ENCODE results near the gene NHP2. TPM values are rescaled to one million over a fixed set of nuclear protein-coding genes. Genes with fewer than 3 reads are reported as not detected.
"Not testable (repeated sequence)": the region's sequence is repeated elsewhere in the genome, so short reads cannot be mapped to it uniquely, and the experiment has no call there.

The NHP2 gene
- total RNA-seq: 267 and 273 TPM in 2 replicates

- Mint-ChIP-seq H3K27me3 (no peaks in the 10 kb centered on the region), H3K36me3 (ENCODE audit: low read depth) (peaks cover 37% of the 10 kb centered on the region), H3K27ac (peak within 1 kb of the TSS; percentile 91), H3K9me3 (no peaks in the 10 kb centered on the region), H3K4me3 (peak within 1 kb of the TSS; percentile 97), H3K4me1 (peaks cover 43% of the 10 kb centered on the region)
- DNase-seq: peak; percentile 100
- intact Hi-C loops (cut with micrococcal nuclease): loop anchor here (1.0 to 2.0 kb wide), 4 partner anchors 11 to 51 kb away; partner anchors contain the start of genes HNRNPAB, N4BP3 and RMND5B
Measured at GRCh38 chr5:178153530-178154340, at the start of gene NHP2. TSS of gene NHP2 (minus strand) at chr5:178153885. CDS start at chr5:178153817, 68 bp downstream.

GRCh38 chr5:178202541-178202940, 48.9 kb upstream of the NHP2 start:
- Mint-ChIP-seq H3K36me3 (ENCODE audit: low read depth) (peaks cover 27% of the 10 kb centered on the region), H3K4me1 (peaks cover 15% of the 10 kb centered on the region)

GRCh38 chr5:178201927-178202235, 48.2 kb upstream of the NHP2 start:
- Mint-ChIP-seq H3K36me3 (ENCODE audit: low read depth) (peaks cover 20% of the 10 kb centered on the region), H3K27me3 (peaks cover 5% of the 10 kb centered on the region), H3K27ac (no peak overlapping the region), H3K4me1 (peaks cover 13% of the 10 kb centered on the region), H3K9me3 (no peaks in the 10 kb centered on the region), H3K4me3 (peak overlapping the region; percentile 11)
- DNase-seq: no peak
- intact Hi-C loops (cut with micrococcal nuclease): no loop called here

More at GRCh38 chr5:178202541-178202940, 48.9 kb upstream of the NHP2 start:
- Mint-ChIP-seq H3K9me3 (no peaks in the 10 kb centered on the region), H3K27me3 (peaks cover 5% of the 10 kb centered on the region), H3K27ac (no peak overlapping the region), H3K4me3 (no peak overlapping the region)
- DNase-seq: no peak
- intact Hi-C loops (cut with micrococcal nuclease): no loop called here

- Mint-ChIP-seq H3K27ac (no peak overlapping the region), H3K9me3 (no peaks in the 10 kb centered on the region), H3K36me3 (ENCODE audit: low read depth) (peaks cover 15% of the 10 kb centered on the region), H3K4me3 (no peak overlapping the region), H3K4me1 (peaks cover 10% of the 10 kb centered on the region), H3K27me3 (peaks cover 5% of the 10 kb centered on the region)
- no peak for DNase-seq
- intact Hi-C loops (cut with micrococcal nuclease): no loop called here
Measured at GRCh38 chr5:178201221-178201926, 47.7 kb upstream of the NHP2 start.

GRCh38 chr5:178199581-178200434, 46.1 kb upstream of the NHP2 start:
- Mint-ChIP-seq H3K4me3 (no peak overlapping the region), H3K27me3 (peaks cover 8% of the 10 kb centered on the region), H3K9me3 (no peaks in the 10 kb centered on the region), H3K27ac (no peak overlapping the region), H3K36me3 (ENCODE audit: low read depth) (peaks cover 4% of the 10 kb centered on the region), H3K4me1 (peaks cover 2% of the 10 kb centered on the region)
- no peak for DNase-seq
- intact Hi-C loops (cut with micrococcal nuclease): no loop called here

GRCh38 chr5:178198706-178199105, 45.0 kb upstream of the NHP2 start:
- H3K4me1 Mint-ChIP-seq: peaks cover 6% of the 10 kb centered on the region
- no peak for DNase-seq
- H3K9me3 Mint-ChIP-seq: no peaks in the 10 kb centered on the region
- H3K4me3 Mint-ChIP-seq: no peak overlapping the region
- H3K27ac Mint-ChIP-seq: no peak overlapping the region
- H3K27me3 Mint-ChIP-seq: peaks cover 11% of the 10 kb centered on the region
- intact Hi-C loops (cut with micrococcal nuclease): no loop called here
- no peaks in the 10 kb centered on the region for H3K36me3 Mint-ChIP-seq (ENCODE audit: low read depth)

DNA sequence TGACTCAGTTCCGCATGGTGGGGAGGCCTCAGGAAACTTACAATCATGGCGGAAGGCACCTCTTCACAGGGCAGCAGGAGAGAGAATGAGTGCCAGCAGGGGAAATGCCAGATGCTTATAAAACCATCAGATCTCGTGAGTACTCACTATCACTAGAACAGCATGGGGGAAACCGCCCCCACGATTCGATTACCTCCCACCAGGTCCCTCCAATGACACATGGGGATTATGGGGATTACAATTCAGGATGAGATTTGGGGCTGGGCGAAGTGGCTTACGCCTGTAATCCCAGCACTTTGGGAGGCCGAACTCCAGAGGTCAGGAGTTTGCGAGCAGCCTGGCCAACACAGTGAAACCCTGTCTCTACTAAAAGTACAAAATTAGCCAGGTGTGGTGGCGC, 44.5 kb upstream of the NHP2 start:
- H3K27me3 Mint-ChIP-seq: peaks cover 15% of the 10 kb centered on the region
- H3K27ac Mint-ChIP-seq; intact Hi-C loops (cut with micrococcal nuclease); DNase-seq; H3K36me3 Mint-ChIP-seq (ENCODE audit: low read depth); H3K4me3 Mint-ChIP-seq; H3K9me3 Mint-ChIP-seq; H3K4me1 Mint-ChIP-seq: not testable (repeated sequence)

GRCh38 chr5:178196986-178197385, 43.3 kb upstream of the NHP2 start:
- Mint-ChIP-seq H3K4me1 (peaks cover 12% of the 10 kb centered on the region), H3K9me3 (no peaks in the 10 kb centered on the region), H3K36me3 (ENCODE audit: low read depth) (no peaks in the 10 kb centered on the region), H3K27me3 (peaks cover 24% of the 10 kb centered on the region), H3K4me3 (no peak overlapping the region), H3K27ac (no peak overlapping the region)
- intact Hi-C loops (cut with micrococcal nuclease): no loop called here
- no peak for DNase-seq

DNA sequence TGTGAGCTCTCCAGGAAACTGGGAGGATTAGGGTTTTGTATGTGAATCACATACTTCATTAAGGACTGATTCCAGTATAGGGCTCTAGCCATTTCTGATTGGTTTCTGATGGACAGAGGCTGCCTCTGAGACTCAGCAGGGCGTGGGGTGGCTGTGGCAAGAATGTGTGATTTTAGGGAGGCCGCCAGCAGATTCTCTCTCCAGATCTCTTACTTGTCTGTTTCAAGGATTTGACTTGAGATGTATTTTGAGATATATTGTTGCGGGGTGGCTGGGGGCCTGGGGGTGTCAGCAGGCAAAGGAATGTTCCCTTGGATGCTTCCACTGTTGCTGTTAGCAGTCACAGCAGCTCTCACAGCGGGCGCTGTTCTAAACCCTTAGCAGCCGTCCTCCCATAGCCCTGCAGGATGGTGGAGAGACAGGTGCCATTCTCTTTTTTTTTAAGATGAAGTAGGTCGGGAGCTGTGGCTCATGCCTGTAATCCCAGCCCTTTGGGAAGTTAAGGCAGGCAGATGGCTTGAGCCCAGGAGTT, 42.7 kb upstream of the NHP2 start:
- no peak for DNase-seq
- intact Hi-C loops (cut with micrococcal nuclease): no loop called here
- Mint-ChIP-seq H3K27me3 (peaks cover 24% of the 10 kb centered on the region), H3K9me3 (no peaks in the 10 kb centered on the region), H3K36me3 (ENCODE audit: low read depth) (no peaks in the 10 kb centered on the region), H3K27ac (no peak overlapping the region), H3K4me1 (peaks cover 12% of the 10 kb centered on the region), H3K4me3 (no peak overlapping the region)

DNA sequence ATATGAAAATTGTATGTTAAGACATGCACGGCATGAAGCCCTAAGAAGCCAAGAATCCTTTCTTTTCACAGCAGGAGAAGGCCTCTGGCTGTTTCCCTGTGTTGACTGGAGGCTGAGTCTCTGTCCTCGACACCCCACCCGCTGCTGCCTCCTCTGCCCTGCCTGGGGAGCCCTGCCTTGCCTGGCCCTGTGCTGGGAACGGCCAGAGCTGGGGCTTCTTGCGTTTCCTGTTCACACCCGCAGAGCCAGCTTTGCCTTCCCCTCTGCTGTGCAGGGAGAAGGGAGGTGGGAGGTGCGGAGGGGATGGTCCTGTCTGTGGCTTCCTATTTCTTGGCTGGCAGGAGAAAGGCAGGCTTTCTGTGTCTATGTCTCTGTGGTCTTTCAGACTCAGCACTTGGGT, 40.3 kb upstream of the NHP2 start:
- no peak for DNase-seq
- H3K36me3 Mint-ChIP-seq (ENCODE audit: low read depth): no peaks in the 10 kb centered on the region
- H3K9me3 Mint-ChIP-seq: no peaks in the 10 kb centered on the region
- H3K4me1 Mint-ChIP-seq: peaks cover 12% of the 10 kb centered on the region
- H3K27ac Mint-ChIP-seq: no peak overlapping the region
- H3K4me3 Mint-ChIP-seq: no peak overlapping the region
- intact Hi-C loops (cut with micrococcal nuclease): no loop called here
- H3K27me3 Mint-ChIP-seq: peaks cover 26% of the 10 kb centered on the region

DNA sequence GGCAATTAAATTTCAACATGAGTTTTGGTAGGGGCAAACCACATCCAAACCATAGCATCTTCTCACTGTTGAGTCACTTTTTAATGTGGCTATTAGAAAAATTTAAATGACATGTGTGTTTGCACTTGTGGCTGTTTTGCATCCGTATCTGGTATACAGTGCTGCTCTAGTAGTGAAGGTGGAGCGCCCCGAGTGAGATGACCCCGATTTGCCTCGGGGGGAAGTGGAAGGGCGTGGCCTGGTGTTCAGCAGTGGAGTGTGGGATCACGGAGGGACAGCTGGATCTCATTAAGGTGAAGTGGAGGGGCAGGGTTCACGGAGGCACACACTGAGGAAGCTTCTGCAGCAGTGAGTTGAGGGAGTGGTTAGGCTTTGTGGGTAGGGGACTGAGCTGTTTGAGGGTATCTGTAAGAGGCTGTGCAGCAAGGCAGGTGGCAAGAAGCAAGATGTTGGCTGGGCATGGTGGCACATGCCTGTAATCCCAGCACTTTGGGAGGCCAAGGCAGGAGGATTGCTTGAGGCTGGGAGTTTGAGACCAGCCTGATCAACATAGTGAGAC, 39.6 kb upstream of the NHP2 start:
- intact Hi-C loops (cut with micrococcal nuclease): no loop called here

DNA sequence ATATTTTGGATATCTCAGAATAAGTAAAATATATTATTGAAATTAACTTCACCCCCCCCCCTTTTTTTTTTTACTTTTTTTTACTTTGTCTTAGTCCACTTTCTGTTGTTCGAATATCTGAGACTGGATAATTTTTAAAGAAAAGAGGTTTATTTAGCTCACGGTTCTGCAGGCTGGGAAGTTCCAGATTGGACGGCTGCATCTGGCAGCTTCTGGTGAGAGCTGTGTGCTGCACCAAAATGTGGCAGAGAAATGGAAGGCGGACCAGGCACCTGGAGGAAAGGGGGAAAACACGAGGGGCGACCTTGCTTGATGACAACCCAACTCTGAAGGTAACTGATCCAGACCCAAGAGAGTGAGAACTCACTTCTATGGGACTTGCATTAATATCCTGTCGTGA, 39.1 kb upstream of the NHP2 start:
- H3K36me3 Mint-ChIP-seq (ENCODE audit: low read depth): no peaks in the 10 kb centered on the region
- H3K9me3 Mint-ChIP-seq: no peaks in the 10 kb centered on the region
- no peak overlapping the region for H3K4me3 Mint-ChIP-seq
- H3K4me1 Mint-ChIP-seq: peaks cover 12% of the 10 kb centered on the region
- no peak overlapping the region for H3K27ac Mint-ChIP-seq
- intact Hi-C loops (cut with micrococcal nuclease): no loop called here
- no peak for DNase-seq
- H3K27me3 Mint-ChIP-seq: peaks cover 32% of the 10 kb centered on the region

More for the DNA sequence above, 39.6 kb upstream of the NHP2 start:
- peak overlapping the region; percentile 8 for H3K27ac Mint-ChIP-seq
- no peak overlapping the region for H3K4me3 Mint-ChIP-seq
- no peaks in the 10 kb centered on the region for H3K9me3 Mint-ChIP-seq
- no peak for DNase-seq
- H3K27me3 Mint-ChIP-seq: peaks cover 32% of the 10 kb centered on the region
- peaks cover 12% of the 10 kb centered on the region for H3K4me1 Mint-ChIP-seq
- H3K36me3 Mint-ChIP-seq (ENCODE audit: low read depth): no peaks in the 10 kb centered on the region

- Mint-ChIP-seq H3K4me3 (no peak overlapping the region), H3K9me3 (no peaks in the 10 kb centered on the region)
Measured at GRCh38 chr5:178192244-178192643, 38.6 kb upstream of the NHP2 start.

More at GRCh38 chr5:178192244-178192643, 38.6 kb upstream of the NHP2 start:
- Mint-ChIP-seq H3K27ac (no peak overlapping the region), H3K36me3 (ENCODE audit: low read depth) (no peaks in the 10 kb centered on the region), H3K4me1 (peaks cover 12% of the 10 kb centered on the region), H3K27me3 (peaks cover 30% of the 10 kb centered on the region)
- intact Hi-C loops (cut with micrococcal nuclease): no loop called here
- DNase-seq: no peak
